Keratinocyte (primary cell): Measurements from ENCODE around the gene C11orf68.

Experiments used
- EZH2 ChIP-seq: IDR thresholded peaks from one replicate; pipeline ENCODE4 v1.6.1; 2012; ENCODE audit warnings: inconsistent platforms, mild to moderate bottlenecking, low read length, moderate library complexity
- TF ChIP-seq, protein P1 (sequence below), 3 experiments: IDR thresholded peaks in 1 of 3; conservative IDR thresholded peaks in 1 of 3; optimal IDR thresholded peaks in 1 of 3; 2 replicates in 2 of 3; 3 replicates in 1 of 3; pipeline versions ENCODE3 to v1.5.1; 2011; ENCODE audit warnings: low read length in 3 of 3, mild to moderate bottlenecking in 3 of 3, moderate library complexity in 2 of 3, control low read depth in 1 of 3, inconsistent platforms in 1 of 3; ENCODE audit not compliant: insufficient read depth in 2 of 3; ENCODE audit errors: extremely low read depth in 1 of 3

DNA sequence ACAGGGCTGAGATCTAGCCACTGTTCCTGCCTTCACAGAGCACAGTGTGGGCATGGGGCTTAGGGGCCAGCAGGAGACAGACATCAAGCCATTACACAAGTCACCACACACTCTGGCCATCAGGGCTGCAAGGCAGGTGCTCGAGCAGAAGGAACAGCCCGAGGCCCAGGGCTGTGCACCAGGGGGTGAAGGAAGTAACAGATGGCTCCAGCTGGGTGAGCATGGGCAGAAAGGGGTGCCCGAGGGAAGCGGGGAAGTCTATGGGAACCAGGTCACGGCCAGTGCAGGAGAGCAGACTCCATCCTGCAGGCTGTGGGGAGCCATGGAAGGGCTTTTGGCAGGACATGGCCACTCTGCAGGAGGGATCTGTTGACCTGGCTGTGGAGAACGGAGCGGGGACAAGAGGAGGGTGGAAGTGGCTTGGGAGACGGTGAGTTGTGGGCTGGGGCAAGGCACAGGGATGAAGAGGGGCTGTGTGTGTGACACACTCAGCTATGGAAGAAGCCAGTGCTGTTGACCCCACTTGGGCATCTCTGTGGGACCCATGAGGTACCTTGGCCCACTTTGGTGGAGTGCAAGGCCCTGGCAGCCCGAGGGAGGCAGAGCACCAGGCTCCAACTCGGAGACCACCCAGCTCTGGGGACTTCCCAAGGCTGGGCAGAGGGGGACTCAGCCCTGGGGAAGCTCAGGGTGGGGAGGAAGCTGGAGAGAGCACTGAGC lies 3.6 kb downstream of the C11orf68 start:
- TF ChIP-seq, protein P1, sequence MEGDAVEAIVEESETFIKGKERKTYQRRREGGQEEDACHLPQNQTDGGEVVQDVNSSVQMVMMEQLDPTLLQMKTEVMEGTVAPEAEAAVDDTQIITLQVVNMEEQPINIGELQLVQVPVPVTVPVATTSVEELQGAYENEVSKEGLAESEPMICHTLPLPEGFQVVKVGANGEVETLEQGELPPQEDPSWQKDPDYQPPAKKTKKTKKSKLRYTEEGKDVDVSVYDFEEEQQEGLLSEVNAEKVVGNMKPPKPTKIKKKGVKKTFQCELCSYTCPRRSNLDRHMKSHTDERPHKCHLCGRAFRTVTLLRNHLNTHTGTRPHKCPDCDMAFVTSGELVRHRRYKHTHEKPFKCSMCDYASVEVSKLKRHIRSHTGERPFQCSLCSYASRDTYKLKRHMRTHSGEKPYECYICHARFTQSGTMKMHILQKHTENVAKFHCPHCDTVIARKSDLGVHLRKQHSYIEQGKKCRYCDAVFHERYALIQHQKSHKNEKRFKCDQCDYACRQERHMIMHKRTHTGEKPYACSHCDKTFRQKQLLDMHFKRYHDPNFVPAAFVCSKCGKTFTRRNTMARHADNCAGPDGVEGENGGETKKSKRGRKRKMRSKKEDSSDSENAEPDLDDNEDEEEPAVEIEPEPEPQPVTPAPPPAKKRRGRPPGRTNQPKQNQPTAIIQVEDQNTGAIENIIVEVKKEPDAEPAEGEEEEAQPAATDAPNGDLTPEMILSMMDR (optimal IDR thresholded peaks at IDR 0.05 in 1 of 3, IDR thresholded peaks at IDR 0.05 in 1 of 3, conservative IDR thresholded peaks at IDR 0.05 in 1 of 3; ENCODE audit: extremely low read depth in 1 of 3, insufficient read depth in 2 of 3, low read length in 3 of 3), result no peak
- TF ChIP-seq EZH2, result no peak
